Osteocyte (in vitro differentiated cells): ENCODE data around the gene CACNA1A. TPM values are rescaled to one million over a fixed set of nuclear protein-coding genes. Genes with fewer than 3 reads are reported as not detected.

ENCODE experiments used
- DNase-seq: peaks from one replicate; pipeline ENCODE4 v3.0.0; 2021; ENCODE audit warnings: mixed read lengths; ENCODE audit not compliant: unreplicated experiment; ENCODE audit errors: extremely low spot score
- H3K27ac Mint-ChIP-seq: one replicate; pipeline ENCODE4 v1.8.0; 2021; ENCODE audit warnings: mild to moderate bottlenecking, mixed read lengths; ENCODE audit not compliant: unreplicated experiment
- H3K27me3 Mint-ChIP-seq: one replicate; pipeline ENCODE4 v1.8.0; 2021; ENCODE audit warnings: mixed read lengths; ENCODE audit not compliant: unreplicated experiment
- H3K36me3 Mint-ChIP-seq: one replicate; pipeline ENCODE4 v1.8.0; 2021; ENCODE audit warnings: mixed read lengths; ENCODE audit not compliant: unreplicated experiment
- H3K4me1 Mint-ChIP-seq: one replicate; pipeline ENCODE4 v1.8.0; 2021; ENCODE audit warnings: mixed read lengths; ENCODE audit not compliant: unreplicated experiment
- H3K4me3 Mint-ChIP-seq: one replicate; pipeline ENCODE4 v1.8.0; 2021; ENCODE audit warnings: mild to moderate bottlenecking, moderate library complexity, mixed read lengths; ENCODE audit not compliant: unreplicated experiment
- H3K9me3 Mint-ChIP-seq: one replicate; pipeline ENCODE4 v1.8.0; 2021; ENCODE audit warnings: mixed read lengths; ENCODE audit not compliant: unreplicated experiment
- total RNA-seq: library from RNA; stranded (reverse); gene quantifications from 2 replicates; pipeline ENCODE4 v1.2.1, GENCODE V29; 2021
- TF ChIP-seq, protein P1 (sequence below): fragments of 200-600 bp; sonication (generic); IDR thresholded peaks from 2 replicates; pipeline ENCODE4 v1.5.0; 2021; ENCODE audit warnings: antibody characterized with exemption, mild to moderate bottlenecking, moderate library complexity

CACNA1A gene
- total RNA-seq, 1 donor from 2014 or later = 2.3 TPM

DNA sequence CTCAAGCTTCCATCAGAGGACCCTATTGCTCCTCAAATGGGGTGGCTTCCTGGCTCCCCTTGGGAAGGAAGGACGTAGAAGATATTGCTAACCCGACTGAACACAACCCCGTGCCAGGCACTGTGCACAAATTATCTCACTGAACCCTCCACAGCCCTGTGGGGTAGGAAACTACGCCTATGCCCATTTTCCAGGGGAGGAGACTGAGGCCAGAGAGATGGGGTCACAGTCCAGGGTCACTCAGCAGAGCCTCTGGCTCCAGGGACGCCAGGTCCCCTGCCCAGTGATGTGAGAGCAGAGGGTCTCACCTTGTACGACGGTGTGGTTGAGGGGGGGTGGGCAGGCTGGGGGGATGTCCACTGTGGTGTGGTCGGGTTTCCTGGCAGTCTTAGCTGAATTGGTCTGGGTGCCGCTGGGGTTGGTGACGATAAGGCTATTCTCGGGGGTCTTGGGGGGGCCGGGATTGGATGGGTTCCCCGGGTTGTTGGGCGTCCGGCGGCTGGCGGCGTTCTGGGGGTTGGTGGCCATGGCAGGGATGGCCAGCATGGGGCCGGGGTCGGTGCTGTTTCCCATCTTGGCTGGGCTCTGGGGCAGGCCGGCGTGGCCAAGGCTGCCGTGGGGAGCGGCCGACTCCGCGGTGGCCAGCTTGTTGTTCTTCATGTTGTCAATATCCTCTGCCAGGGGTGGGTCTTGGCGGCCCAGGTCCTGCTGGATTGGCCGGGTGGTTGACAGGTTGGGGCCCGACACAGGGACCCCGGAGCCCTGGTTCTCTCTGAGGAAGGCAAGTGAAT, 219.9 kb downstream of the CACNA1A start:
- DNase-seq = no peak
- Mint-ChIP-seq H3K9me3 (no peaks in the 10 kb centered on the region), H3K36me3 (no peaks in the 10 kb centered on the region), H3K27ac (no peak overlapping the region), H3K4me3 (no peak overlapping the region), H3K4me1 (peaks cover 4% of the 10 kb centered on the region), H3K27me3 (peaks cover 6% of the 10 kb centered on the region)
- TF ChIP-seq, protein P1, sequence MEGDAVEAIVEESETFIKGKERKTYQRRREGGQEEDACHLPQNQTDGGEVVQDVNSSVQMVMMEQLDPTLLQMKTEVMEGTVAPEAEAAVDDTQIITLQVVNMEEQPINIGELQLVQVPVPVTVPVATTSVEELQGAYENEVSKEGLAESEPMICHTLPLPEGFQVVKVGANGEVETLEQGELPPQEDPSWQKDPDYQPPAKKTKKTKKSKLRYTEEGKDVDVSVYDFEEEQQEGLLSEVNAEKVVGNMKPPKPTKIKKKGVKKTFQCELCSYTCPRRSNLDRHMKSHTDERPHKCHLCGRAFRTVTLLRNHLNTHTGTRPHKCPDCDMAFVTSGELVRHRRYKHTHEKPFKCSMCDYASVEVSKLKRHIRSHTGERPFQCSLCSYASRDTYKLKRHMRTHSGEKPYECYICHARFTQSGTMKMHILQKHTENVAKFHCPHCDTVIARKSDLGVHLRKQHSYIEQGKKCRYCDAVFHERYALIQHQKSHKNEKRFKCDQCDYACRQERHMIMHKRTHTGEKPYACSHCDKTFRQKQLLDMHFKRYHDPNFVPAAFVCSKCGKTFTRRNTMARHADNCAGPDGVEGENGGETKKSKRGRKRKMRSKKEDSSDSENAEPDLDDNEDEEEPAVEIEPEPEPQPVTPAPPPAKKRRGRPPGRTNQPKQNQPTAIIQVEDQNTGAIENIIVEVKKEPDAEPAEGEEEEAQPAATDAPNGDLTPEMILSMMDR = no peak

DNA sequence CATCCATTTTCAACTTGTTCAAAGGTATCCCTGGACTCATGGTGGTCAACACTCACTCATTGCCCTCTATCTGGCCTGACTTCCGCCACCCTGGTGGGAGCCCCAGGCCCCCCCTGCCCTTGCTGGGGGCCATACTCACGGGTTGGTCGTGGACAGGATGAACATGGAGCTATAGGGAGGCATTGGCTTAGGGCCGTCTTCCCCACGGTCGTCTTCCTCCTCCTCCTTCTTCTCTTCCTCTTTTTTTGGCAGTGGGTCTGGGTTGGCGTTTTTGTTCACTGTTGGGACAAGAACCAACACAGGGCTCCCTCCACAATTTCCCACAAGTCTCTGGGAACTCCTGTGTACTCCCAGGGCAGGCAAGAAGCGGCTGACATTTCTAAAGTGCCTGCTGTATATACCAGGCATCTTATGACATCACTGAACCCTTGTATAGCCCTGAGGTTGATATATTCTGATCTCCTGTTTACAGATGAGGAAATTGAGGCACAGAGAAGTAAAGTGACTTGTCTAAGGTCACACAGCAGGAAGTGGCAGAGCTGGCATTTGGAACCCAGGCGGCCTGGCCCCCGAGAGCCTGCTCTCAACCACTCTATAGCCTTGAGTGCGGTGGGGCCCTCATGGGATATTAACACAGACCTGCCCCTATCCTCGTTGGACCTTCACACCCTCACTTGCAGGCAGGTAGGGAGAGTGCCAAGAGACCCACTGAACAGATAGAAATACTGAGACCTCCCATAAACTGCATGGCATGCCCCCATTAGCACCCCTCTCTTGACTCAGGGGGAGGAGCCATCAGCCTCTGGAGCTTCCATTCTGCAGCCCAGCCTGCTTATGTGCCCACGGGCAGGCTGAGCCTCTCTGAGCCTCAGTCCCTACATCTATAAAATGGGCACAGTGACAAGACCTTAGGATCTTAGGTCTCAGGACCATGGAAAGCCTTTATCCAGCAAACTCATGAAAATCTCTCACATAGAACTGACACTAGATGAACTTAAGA, 221.1 kb downstream of the CACNA1A start:
- Mint-ChIP-seq H3K9me3 (no peaks in the 10 kb centered on the region), H3K27ac (no peak overlapping the region), H3K27me3 (peaks cover 2% of the 10 kb centered on the region), H3K36me3 (no peaks in the 10 kb centered on the region), H3K4me1 (peaks cover 11% of the 10 kb centered on the region), H3K4me3 (no peak overlapping the region)
- DNase-seq = no peak
- TF ChIP-seq, protein P1 = no peak

DNA sequence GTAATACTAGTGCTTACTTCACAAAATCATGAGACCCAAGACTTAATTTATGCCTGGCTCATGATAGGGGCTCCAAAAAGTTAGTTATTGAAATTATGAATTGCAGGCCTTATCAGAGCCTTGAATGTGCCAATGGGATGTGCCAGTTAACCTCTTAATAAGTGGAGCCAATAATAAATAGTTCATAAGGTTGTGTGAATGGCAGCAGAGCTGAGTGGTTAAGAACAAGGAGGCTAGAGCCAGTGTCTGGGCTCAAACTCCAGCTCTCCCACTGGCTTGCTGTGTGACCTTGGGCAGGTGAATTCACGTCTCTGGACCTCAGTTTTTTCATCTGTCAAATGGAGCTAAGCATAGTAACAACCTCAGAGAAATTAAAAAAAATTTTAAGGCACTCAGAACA, 222.4 kb downstream of the CACNA1A start:
- TF ChIP-seq, protein P1 = no peak
- no peak for DNase-seq
- Mint-ChIP-seq H3K4me1 (peaks cover 11% of the 10 kb centered on the region), H3K9me3 (no peaks in the 10 kb centered on the region), H3K4me3 (no peak overlapping the region), H3K36me3 (no peaks in the 10 kb centered on the region), H3K27ac (no peak overlapping the region), H3K27me3 (no peaks in the 10 kb centered on the region)

- Mint-ChIP-seq H3K9me3 (no peaks in the 10 kb centered on the region), H3K27me3 (no peaks in the 10 kb centered on the region), H3K4me3 (no peak overlapping the region), H3K36me3 (no peaks in the 10 kb centered on the region), H3K4me1 (peaks cover 11% of the 10 kb centered on the region), H3K27ac (no peak overlapping the region)
- no peak for DNase-seq
- TF ChIP-seq, protein P1 = no peak
These were observed 223.7 kb downstream of the CACNA1A start for GRCh38 chr19:13282486-13283065.
